PC-9 (cell line): Measurements from ENCODE around the gene POU2F3. TPM values are rescaled to one million over a fixed set of nuclear protein-coding genes. Genes with fewer than 3 reads are reported as not detected.

ENCODE experiments used
- BruUV-seq: library from RNA; stranded (reverse); fragments of 400-500 nt; replicated peaks from 2 replicates; lab custom pipeline; 2021; lab: Mats Ljungman, UMichigan
- CTCF ChIA-PET: fragments of 300-600 bp; sonication (Branson Sonifier 250); formaldehyde crosslinking; loops from one replicate; lab custom pipeline; 2022; ENCODE audit warnings: antibody characterized with exemption; lab: Charles Lee
- POLR2A ChIA-PET: fragments of 300-600 bp; sonication (Branson Sonifier 250); formaldehyde crosslinking; loops from one replicate; lab custom pipeline; 2022; ENCODE audit warnings: antibody characterized with exemption; ENCODE audit not compliant: unreplicated experiment; lab: Charles Lee
- DNase-seq, 2 experiments: peaks; one replicate each; pipeline versions ENCODE4 v3.0.0 to v3.0.0-alpha.2; 2015 to 2022; ENCODE audit warnings: mixed read lengths in 1 of 2
- H2AFZ ChIP-seq: fragments of 200-600 bp; sonication (generic); 2 replicates; pipeline ENCODE4 v1.8.1; 2017; ENCODE audit warnings: antibody characterized with exemption
- H3F3A ChIP-seq: fragments of 200-600 bp; sonication (generic); 2 replicates; pipeline ENCODE4 v1.8.1; 2017; ENCODE audit warnings: antibody characterized with exemption, mild to moderate bottlenecking, low read depth; ENCODE audit not compliant: insufficient read depth
- H3K27ac ChIP-seq: fragments of 200-600 bp; sonication (generic); 2 replicates; pipeline ENCODE4 v1.6.1; 2016; ENCODE audit warnings: mixed run types
- H3K27me3 ChIP-seq: fragments of 200-600 bp; sonication (generic); 2 replicates; pipeline ENCODE4 v1.6.1; 2016; ENCODE audit warnings: low read depth, mixed run types; ENCODE audit not compliant: insufficient read depth
- H3K36me3 ChIP-seq: fragments of 200-600 bp; sonication (generic); 2 replicates; pipeline ENCODE4 v1.6.1; 2016; ENCODE audit warnings: low read depth, mixed run types
- H3K4me1 ChIP-seq: fragments of 200-600 bp; sonication (generic); replicated peaks from 2 replicates; pipeline ENCODE4 v1.6.1; 2016; ENCODE audit warnings: mixed run types; ENCODE audit not compliant: insufficient read depth
- H3K4me2 ChIP-seq: fragments of 200-600 bp; sonication (generic); 2 replicates; pipeline ENCODE4 v1.6.1; 2017; ENCODE audit warnings: mixed run types
- H3K4me3 ChIP-seq: fragments of 200-600 bp; sonication (generic); 2 replicates; pipeline ENCODE4 v1.6.1; 2016; ENCODE audit warnings: mixed run types
- H3K79me2 ChIP-seq: fragments of 200-600 bp; sonication (generic); 2 replicates; pipeline ENCODE4 v1.6.1; 2017; ENCODE audit warnings: low read depth, mixed run types
- H3K9me2 ChIP-seq: fragments of 200-600 bp; sonication (generic); 2 replicates; pipeline ENCODE4 v1.8.1; 2017; ENCODE audit warnings: mild to moderate bottlenecking; ENCODE audit not compliant: insufficient read depth
- H3K9me3 ChIP-seq: fragments of 200-600 bp; sonication (generic); 2 replicates; pipeline ENCODE4 v1.8.1; 2016; ENCODE audit warnings: low read depth; ENCODE audit not compliant: insufficient read depth
- H4K20me1 ChIP-seq: fragments of 200-600 bp; sonication (generic); 2 replicates; pipeline ENCODE4 v1.8.1; 2017; ENCODE audit not compliant: insufficient read depth
- EZH2 ChIP-seq: fragments of 200-600 bp; sonication (generic); IDR thresholded peaks from 2 replicates; pipeline ENCODE4 v1.8.0; 2017; ENCODE audit warnings: antibody characterized with exemption, low read depth
- intact Hi-C: fragments of 100-400 bp; cut with micrococcal nuclease; formaldehyde crosslinking; loops from one replicate; pipeline ENCODE4 v1.10.0; 2022; ENCODE audit not compliant: unreplicated experiment
- total RNA-seq: library from RNA; stranded (reverse); gene quantifications from 2 replicates; pipeline ENCODE4 v1.2.3, GENCODE V29; 2021
- TF ChIP-seq, protein P1 (sequence below): fragments of 200-600 bp; sonication (generic); conservative IDR thresholded peaks from 2 replicates; pipeline ENCODE4 v1.6.1; 2017; ENCODE audit warnings: mixed run types, antibody characterized with exemption, mild to moderate bottlenecking, moderate library complexity

Gene POU2F3
- total RNA-seq, 1 experiment from 2014 or later: 2.9 TPM

GRCh38 chr11:120339394-120339890, 99.5 kb downstream of the POU2F3 start:
- BruUV-seq: no TSS peak
- CTCF ChIA-PET: no interaction called here
- Histone ChIP-seq H2AFZ (no peak overlapping the region), H3K4me3 (peak overlapping the region; percentile 90; the same call in 1 of the 2 replicates), H3K36me3 (no peaks in the 10 kb centered on the region), H3K27me3 (no peaks in the 10 kb centered on the region), H3K79me2 (peaks cover 79% of the 10 kb centered on the region), H3K9me3 (0 out of 2 replicates have a peak, but pooled peaks cover 7% of the 10 kb centered on the region), H3K27ac (peak overlapping the region; percentile 52), H4K20me1 (peaks cover 8% of the 10 kb centered on the region; the same call in 1 of the 2 replicates), H3K4me2 (peak overlapping the region; percentile 95), H3K4me1 (peaks cover 60% of the 10 kb centered on the region), H3K9me2 (no peaks in the 10 kb centered on the region), H3F3A (peaks cover 38% of the 10 kb centered on the region)
- intact Hi-C loops: loop anchor here (2.0 to 10.0 kb wide), 2 partner anchors 61 to 165 kb away; no protein-coding TSS in a partner anchor
- no peak for TF ChIP-seq EZH2
- TF ChIP-seq, protein P1, sequence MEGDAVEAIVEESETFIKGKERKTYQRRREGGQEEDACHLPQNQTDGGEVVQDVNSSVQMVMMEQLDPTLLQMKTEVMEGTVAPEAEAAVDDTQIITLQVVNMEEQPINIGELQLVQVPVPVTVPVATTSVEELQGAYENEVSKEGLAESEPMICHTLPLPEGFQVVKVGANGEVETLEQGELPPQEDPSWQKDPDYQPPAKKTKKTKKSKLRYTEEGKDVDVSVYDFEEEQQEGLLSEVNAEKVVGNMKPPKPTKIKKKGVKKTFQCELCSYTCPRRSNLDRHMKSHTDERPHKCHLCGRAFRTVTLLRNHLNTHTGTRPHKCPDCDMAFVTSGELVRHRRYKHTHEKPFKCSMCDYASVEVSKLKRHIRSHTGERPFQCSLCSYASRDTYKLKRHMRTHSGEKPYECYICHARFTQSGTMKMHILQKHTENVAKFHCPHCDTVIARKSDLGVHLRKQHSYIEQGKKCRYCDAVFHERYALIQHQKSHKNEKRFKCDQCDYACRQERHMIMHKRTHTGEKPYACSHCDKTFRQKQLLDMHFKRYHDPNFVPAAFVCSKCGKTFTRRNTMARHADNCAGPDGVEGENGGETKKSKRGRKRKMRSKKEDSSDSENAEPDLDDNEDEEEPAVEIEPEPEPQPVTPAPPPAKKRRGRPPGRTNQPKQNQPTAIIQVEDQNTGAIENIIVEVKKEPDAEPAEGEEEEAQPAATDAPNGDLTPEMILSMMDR: no peak
- peak; percentile 23 to 41 for DNase-seq
- POLR2A ChIA-PET: interaction anchor here (0.6 to 0.7 kb wide), 2 partner anchors 8 to 69 kb away, joined by 4 to 5 read pairs; no protein-coding TSS in a partner anchor

DNA sequence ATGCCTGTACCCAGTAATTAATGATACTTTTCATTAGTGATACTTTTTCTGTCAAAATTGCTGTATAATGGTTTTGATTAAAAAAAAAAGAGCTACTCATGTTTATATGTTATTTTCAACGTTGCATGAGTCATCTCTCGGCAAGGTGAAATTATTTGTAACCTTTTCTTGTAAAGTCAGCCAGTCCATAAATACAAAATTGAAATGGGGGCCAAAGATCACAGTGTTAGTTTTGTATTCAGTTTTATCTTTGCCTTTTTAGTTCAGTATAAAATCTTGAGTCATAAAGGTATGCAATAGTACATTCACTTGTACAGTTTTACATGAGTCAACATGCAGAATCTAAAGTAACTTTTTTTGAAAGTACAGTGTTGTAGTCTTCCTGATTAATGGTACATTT, 100.6 kb downstream of the POU2F3 start:
- Histone ChIP-seq H3K79me2 (peaks cover 90% of the 10 kb centered on the region), H3F3A (peaks cover 33% of the 10 kb centered on the region), H3K4me1 (peaks cover 60% of the 10 kb centered on the region), H3K9me3 (0 out of 2 replicates have a peak, but pooled peaks cover 7% of the 10 kb centered on the region), H3K4me3 (peak overlapping the region; percentile 90; the same call in 1 of the 2 replicates), H3K9me2 (no peaks in the 10 kb centered on the region), H3K27me3 (no peaks in the 10 kb centered on the region), H4K20me1 (peaks cover 15% of the 10 kb centered on the region; the same call in 1 of the 2 replicates), H3K27ac (peak overlapping the region; percentile 52), H3K36me3 (no peaks in the 10 kb centered on the region), H3K4me2 (peak overlapping the region; percentile 95), H2AFZ (no peak overlapping the region)
- DNase-seq: peak in 1 of 2 experiments; percentile 62
- ChIA-PET CTCF (interaction anchor here (0.7 kb wide), 1 partner anchor 37 kb away, joined by 3 read pairs; no protein-coding TSS in a partner anchor), POLR2A (interaction anchor here (0.6 kb wide), 1 partner anchor 91 kb away, joined by 4 read pairs; no protein-coding TSS in a partner anchor)
- TF ChIP-seq EZH2: no peak
- TF ChIP-seq, protein P1: no peak
- intact Hi-C loops: no loop called here
- BruUV-seq: no TSS peak

DNA sequence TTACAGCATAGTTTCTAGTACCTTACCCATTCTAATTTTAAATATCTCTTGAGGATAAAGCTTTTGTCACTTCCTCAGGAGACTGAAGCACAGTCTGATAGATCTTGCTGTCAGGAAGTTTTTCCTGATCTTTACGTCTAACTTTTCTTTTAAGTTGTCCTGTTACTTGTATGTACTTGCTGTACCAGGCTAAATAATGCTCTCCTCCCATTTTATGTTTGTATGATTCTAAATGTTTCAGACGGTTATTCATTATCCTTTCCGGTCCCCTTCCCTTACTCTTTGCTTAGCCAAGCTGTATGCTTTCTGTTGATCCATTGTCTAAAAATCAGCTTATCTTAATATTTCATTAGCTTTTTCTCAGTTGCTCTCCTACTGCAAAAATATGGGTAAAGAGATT, 102.3 kb downstream of the POU2F3 start:
- H3K36me3 ChIP-seq: no peaks in the 10 kb centered on the region
- no peak overlapping the region for H3K4me3 ChIP-seq
- peaks cover 60% of the 10 kb centered on the region for H3K4me1 ChIP-seq
- H3K79me2 ChIP-seq: peaks cover 100% of the 10 kb centered on the region
- H3K9me3 ChIP-seq: 0 out of 2 replicates have a peak, but pooled peaks cover 7% of the 10 kb centered on the region
- POLR2A ChIA-PET: no interaction called here
- DNase-seq: no peak
- no peaks in the 10 kb centered on the region for H3K9me2 ChIP-seq
- H3K27me3 ChIP-seq: no peaks in the 10 kb centered on the region
- intact Hi-C loops: no loop called here
- BruUV-seq: no TSS peak
- TF ChIP-seq, protein P1: no peak
- TF ChIP-seq EZH2: no peak
- H4K20me1 ChIP-seq: peaks cover 24% of the 10 kb centered on the region
- CTCF ChIA-PET: interaction anchor here (0.7 kb wide), 1 partner anchor 656 kb away, joined by 3 read pairs; no protein-coding TSS in a partner anchor
- H3K27ac ChIP-seq: no peak overlapping the region
- H3K4me2 ChIP-seq: no peak overlapping the region
- peaks cover 23% of the 10 kb centered on the region for H3F3A ChIP-seq
- no peak overlapping the region for H2AFZ ChIP-seq
